Fibroblast of mammary gland (primary cell): ENCODE measurements around the gene BEND6.

Experiments
- DNase-seq: peaks from one replicate; pipeline ENCODE4 v3.0.0-alpha.2; 2010; ENCODE audit warnings: low read depth
- H3K4me3 ChIP-seq: 2 replicates; pipeline ENCODE4 v1.5.1; 2011; ENCODE audit warnings: low read depth, mild to moderate bottlenecking, low read length, moderate library complexity; ENCODE audit not compliant: control insufficient read depth
- CTCF ChIP-seq: conservative IDR thresholded peaks from 2 replicates; pipeline ENCODE4 v1.5.1; 2011; ENCODE audit warnings: low read depth, low read length, inconsistent platforms; ENCODE audit not compliant: control insufficient read depth, insufficient read depth

BEND6 gene

GRCh38 chr6:56930846-56931245, 24.1 kb upstream of the BEND6 start:
- no peak for DNase-seq
- H3K4me3 ChIP-seq: no peak overlapping the region
- no peak for TF ChIP-seq CTCF

GRCh38 chr6:56932910-56933477, 21.9 kb upstream of the BEND6 start:
- no peak overlapping the region for H3K4me3 ChIP-seq
- no peak for TF ChIP-seq CTCF
- DNase-seq: no peak

GRCh38 chr6:56933650-56934049, 21.3 kb upstream of the BEND6 start:
- TF ChIP-seq CTCF: no peak
- H3K4me3 ChIP-seq: no peak overlapping the region
- DNase-seq: no peak

GRCh38 chr6:56934876-56935275, 20.0 kb upstream of the BEND6 start:
- peak; percentile 29 for DNase-seq
- H3K4me3 ChIP-seq: no peak overlapping the region
- TF ChIP-seq CTCF: no peak

- no peak for TF ChIP-seq CTCF
- H3K4me3 ChIP-seq: no peak overlapping the region
- DNase-seq: no peak
These were observed 18.4 kb upstream of the BEND6 start for GRCh38 chr6:56936466-56936865.

- DNase-seq: peak; percentile 100
- TF ChIP-seq CTCF: no peak
- no peak overlapping the region for H3K4me3 ChIP-seq
These were observed 16.2 kb upstream of the BEND6 start for GRCh38 chr6:56938649-56939191.

GRCh38 chr6:56940463-56940862, 14.4 kb upstream of the BEND6 start:
- no peak for TF ChIP-seq CTCF
- DNase-seq: no peak
- no peak overlapping the region for H3K4me3 ChIP-seq
